Lower lobe of right lung (tissue), 2 donors: Measurements from ENCODE around the gene CEP43. TPM values are rescaled to one million over a fixed set of nuclear protein-coding genes. Genes with fewer than 3 reads are reported as not detected.
"Not testable (repeated sequence)": the region's sequence is repeated elsewhere in the genome, so short reads cannot be mapped to it uniquely, and the experiment has no call there.

Source experiments
- ATAC-seq, 2 donors: fragments of 200-7000 bp; cut with Tn5 transposase; one replicate each; pipeline ENCODE4 v1.9.1; 2020 to 2022; ENCODE audit warnings: mild to moderate bottlenecking in 2 of 2, moderate library complexity in 2 of 2
- DNase-seq: peaks from one replicate; pipeline ENCODE4 v3.0.0-alpha.2; 2020
- H3K27ac ChIP-seq: fragments of 200-600 bp; one replicate; pipeline ENCODE4 v1.8.0; 2022
- H3K27me3 ChIP-seq: fragments of 200-600 bp; one replicate; pipeline ENCODE4 v1.8.0; 2022; ENCODE audit warnings: low read depth
- H3K36me3 ChIP-seq: fragments of 200-600 bp; one replicate; pipeline ENCODE4 v1.8.0; 2022; ENCODE audit warnings: mild to moderate bottlenecking
- H3K4me1 ChIP-seq: fragments of 200-600 bp; one replicate; pipeline ENCODE4 v1.8.0; 2022
- H3K4me3 ChIP-seq: fragments of 200-600 bp; one replicate; pipeline ENCODE4 v1.8.0; 2022; ENCODE audit warnings: mild to moderate bottlenecking
- H3K9me3 ChIP-seq: fragments of 200-600 bp; one replicate; pipeline ENCODE4 v1.8.0; 2022
- CTCF ChIP-seq: fragments of 200-600 bp; IDR thresholded peaks from one replicate; pipeline ENCODE4 v1.8.0; 2022; ENCODE audit warnings: antibody characterized with exemption, mild to moderate bottlenecking
- intact Hi-C: fragments of 100-400 bp; cut with DNase I; formaldehyde crosslinking; loops from one replicate; pipeline ENCODE4 v1.11.0; 2022
- long read RNA-seq: library from polyadenylated mRNA; unstranded; transcript quantifications from one replicate; pipeline ENCODE4 v2.0.0, GENCODE V29; 2021
- total RNA-seq: library from RNA; stranded (reverse); fragmentation: NEBNext Ultra II Directional; extraction: Animal tissue kit (Norgen Biotek cat#: 25700); gene quantifications from one replicate; pipeline ENCODE4 v1.2.1, GENCODE V29; 2021
- donor health status: DM: no; HTN: yes; CAD: no; lungs with severe emphysema.

Gene CEP43
- total RNA-seq, result 13.3 TPM
- long read RNA-seq, full-length matches to known transcripts, result 10 of 18 reads
- long read RNA-seq, partial matches to known transcripts, result 0 of 18 reads
- long read RNA-seq, other reads (novel, unspliced or antisense), result 8 of 18 reads

- DNase-seq (peak; percentile 96), ATAC-seq (peak; percentile 98 to 99)
- H3K36me3 ChIP-seq, result peaks cover 7% of the 10 kb centered on the region
- peak within 1 kb of the TSS; percentile 80 for H3K27ac ChIP-seq
- TF ChIP-seq CTCF, result no peak
- H3K9me3 ChIP-seq, result no peaks in the 10 kb centered on the region
- intact Hi-C loops, result no loop called here
- no peaks in the 10 kb centered on the region for H3K27me3 ChIP-seq
- H3K4me1 ChIP-seq, result peaks cover 23% of the 10 kb centered on the region
- H3K4me3 ChIP-seq, result peak within 1 kb of the TSS; percentile 99
Observed at GRCh38 chr6:166999145-166999883, at the start of gene CEP43. Gene CEP43 (plus strand): TSS chr6:166999397. CDS start chr6:166999413, 16 bp downstream.

GRCh38 chr6:166949528-166950442 lies 49.4 kb upstream of the CEP43 start:
- no peak for TF ChIP-seq CTCF
- H3K27ac ChIP-seq, result peak overlapping the region; percentile 73
- H3K4me1 ChIP-seq, result peaks cover 39% of the 10 kb centered on the region
- ATAC-seq (peak in 1 of 2 donors; percentile 14), DNase-seq (no peak)
- H3K27me3 ChIP-seq, result no peaks in the 10 kb centered on the region
- intact Hi-C loops, result no loop called here
- H3K36me3 ChIP-seq, result peaks cover 28% of the 10 kb centered on the region
- H3K9me3 ChIP-seq, result no peaks in the 10 kb centered on the region
- peak overlapping the region; percentile 20 for H3K4me3 ChIP-seq

GRCh38 chr6:166950443-166950821 lies 48.8 kb upstream of the CEP43 start:
- Histone ChIP-seq H3K9me3 (no peaks in the 10 kb centered on the region), H3K27me3 (no peaks in the 10 kb centered on the region), H3K36me3 (peaks cover 28% of the 10 kb centered on the region), H3K4me3 (peak overlapping the region; percentile 17), H3K27ac (peak overlapping the region; percentile 73), H3K4me1 (peaks cover 40% of the 10 kb centered on the region)
- TF ChIP-seq CTCF, result no peak
- no peak for DNase-seq
- peak; percentile 35 to 64 for ATAC-seq
- intact Hi-C loops, result no loop called here

- peak overlapping the region; percentile 73 for H3K27ac ChIP-seq
- DNase-seq, result peak; percentile 83
- intact Hi-C loops, result not testable (repeated sequence)
Observed at GRCh38 chr6:166950892-166951669, 48.1 kb upstream of the CEP43 start.

More at GRCh38 chr6:166950892-166951669, 48.1 kb upstream of the CEP43 start:
- H3K27me3 ChIP-seq, H3K9me3 ChIP-seq: not testable (repeated sequence)
- ATAC-seq, result peak; percentile 54 to 66
- H3K4me1 ChIP-seq, result peaks cover 40% of the 10 kb centered on the region
- H3K36me3 ChIP-seq, result peaks cover 24% of the 10 kb centered on the region
- H3K4me3 ChIP-seq, result peak overlapping the region; percentile 27
- TF ChIP-seq CTCF, result peak; percentile 76
